HG03558 (cell line): ENCODE data around the gene NACC2.

Experiments
- ATAC-seq: cut with Tn5 transposase; IDR thresholded peaks from one replicate; pipeline ENCODE4 v1.9.1; 2021; ENCODE audit warnings: moderate number of reproducible peaks; ENCODE audit not compliant: unreplicated experiment; ENCODE audit errors: extremely low read depth

Gene NACC2

GRCh38 chr9:136059851-136060670, 35.0 kb downstream of the NACC2 start:
- no peak for ATAC-seq

GRCh38 chr9:136059321-136059791, 35.7 kb downstream of the NACC2 start:
- ATAC-seq: no peak

- no peak for ATAC-seq
These were observed 36.2 kb downstream of the NACC2 start for GRCh38 chr9:136058801-136059302.

- no peak for ATAC-seq
These were observed 37.0 kb downstream of the NACC2 start for GRCh38 chr9:136058084-136058483.

- no peak for ATAC-seq
These were observed 37.6 kb downstream of the NACC2 start for GRCh38 chr9:136057236-136058081.

GRCh38 chr9:136056546-136057235, 38.4 kb downstream of the NACC2 start:
- no peak for ATAC-seq

- ATAC-seq: no peak
These were observed 39.2 kb downstream of the NACC2 start for GRCh38 chr9:136055715-136056545.

GRCh38 chr9:136054798-136055714, 40.0 kb downstream of the NACC2 start:
- ATAC-seq: no peak

- no peak for ATAC-seq
These were observed 40.9 kb downstream of the NACC2 start for GRCh38 chr9:136054146-136054545.

GRCh38 chr9:136053757-136054142, 41.3 kb downstream of the NACC2 start:
- ATAC-seq: no peak

- no peak for ATAC-seq
These were observed 41.9 kb downstream of the NACC2 start for GRCh38 chr9:136052991-136053756.

GRCh38 chr9:136052472-136052880, 42.6 kb downstream of the NACC2 start:
- ATAC-seq: no peak

GRCh38 chr9:136051837-136052471, 43.1 kb downstream of the NACC2 start:
- ATAC-seq: no peak

GRCh38 chr9:136051453-136051836, 43.6 kb downstream of the NACC2 start:
- ATAC-seq: no peak

GRCh38 chr9:136050701-136051452, 44.2 kb downstream of the NACC2 start:
- no peak for ATAC-seq

- ATAC-seq: no peak
These were observed 44.8 kb downstream of the NACC2 start for GRCh38 chr9:136050266-136050700.
